Amniotic epithelial cell (primary cell): ENCODE results near the gene LLPH.

ENCODE experiments used
- DNase-seq: peaks from one replicate; pipeline ENCODE4 v3.0.0-alpha.2; 2010; ENCODE audit warnings: low read depth

The LLPH gene

DNA sequence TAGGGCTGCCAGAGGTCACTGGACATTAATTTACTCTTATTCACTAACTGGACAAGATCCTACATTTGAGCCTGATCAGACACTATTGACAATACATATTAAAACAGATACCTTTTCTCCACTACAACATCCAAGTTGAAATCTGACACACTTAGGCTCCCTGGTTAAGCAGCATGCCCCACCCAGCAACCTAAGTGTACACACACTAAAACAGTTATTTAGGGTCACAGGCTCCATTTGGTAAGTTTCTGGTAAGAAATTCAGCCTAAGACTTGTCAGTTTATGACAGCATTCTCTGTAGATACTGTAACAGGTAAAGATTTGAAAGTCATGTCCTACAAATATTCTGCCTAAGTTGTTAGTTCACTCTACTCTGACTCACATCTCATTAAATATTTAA is 12.3 kb upstream of the LLPH start:
- DNase-seq, result no peak

GRCh38 chr12:66141299-66141698 is 10.7 kb upstream of the LLPH start:
- no peak for DNase-seq

DNA sequence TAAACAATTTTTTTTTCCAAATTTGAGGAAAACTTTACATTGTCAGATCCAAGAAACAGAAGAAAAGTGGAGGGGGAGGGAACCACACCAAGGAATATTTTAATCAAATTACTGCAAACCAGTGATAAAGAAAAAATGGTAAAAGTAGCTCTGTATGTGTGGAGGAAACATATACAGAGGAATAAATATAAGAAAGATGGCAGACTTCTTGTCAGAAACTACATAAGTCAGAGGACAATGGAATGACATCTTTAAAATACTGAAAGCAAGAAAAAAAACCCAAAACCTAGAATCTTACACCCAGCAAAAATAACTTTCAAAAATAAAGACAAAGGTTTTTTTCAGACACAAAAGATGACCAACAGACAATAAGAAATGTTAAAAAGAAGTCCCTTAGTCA is 10.2 kb upstream of the LLPH start:
- DNase-seq, result peak; percentile 33

GRCh38 chr12:66139328-66139727 is 8.8 kb upstream of the LLPH start:
- DNase-seq, result no peak

DNA sequence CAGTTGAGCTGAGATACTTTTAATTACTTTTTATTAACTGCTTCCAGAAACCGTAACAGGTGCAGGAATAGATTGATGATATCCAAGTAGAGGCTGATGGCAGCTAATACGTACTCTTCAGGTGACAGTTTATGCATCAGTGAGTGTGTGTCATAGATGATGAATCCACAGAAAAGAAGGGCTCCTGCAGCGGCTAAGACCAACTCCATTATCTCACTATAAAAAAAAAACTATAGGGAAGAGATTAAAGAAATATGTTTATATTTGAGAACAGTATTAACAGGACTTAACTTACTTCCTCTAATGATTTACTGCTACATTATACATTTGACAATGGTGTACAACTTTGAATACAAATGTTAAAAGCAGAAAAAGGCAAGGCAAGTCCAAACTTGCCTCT is 7.4 kb upstream of the LLPH start:
- DNase-seq, result no peak

GRCh38 chr12:66132408-66132807 is 1.9 kb upstream of the LLPH start:
- DNase-seq, result peak; percentile 92

GRCh38 chr12:66131067-66131688 is 628 bp upstream of the LLPH start:
- no peak for DNase-seq

- DNase-seq, result peak; percentile 38
These were observed 650 bp downstream of the LLPH start for GRCh38 chr12:66129934-66130266.

- peak; percentile 98 for DNase-seq
These were observed 2.9 kb downstream of the LLPH start for GRCh38 chr12:66127650-66128049.

- DNase-seq, result no peak
These were observed 10.1 kb downstream of the LLPH start for GRCh38 chr12:66120477-66120876.

DNA sequence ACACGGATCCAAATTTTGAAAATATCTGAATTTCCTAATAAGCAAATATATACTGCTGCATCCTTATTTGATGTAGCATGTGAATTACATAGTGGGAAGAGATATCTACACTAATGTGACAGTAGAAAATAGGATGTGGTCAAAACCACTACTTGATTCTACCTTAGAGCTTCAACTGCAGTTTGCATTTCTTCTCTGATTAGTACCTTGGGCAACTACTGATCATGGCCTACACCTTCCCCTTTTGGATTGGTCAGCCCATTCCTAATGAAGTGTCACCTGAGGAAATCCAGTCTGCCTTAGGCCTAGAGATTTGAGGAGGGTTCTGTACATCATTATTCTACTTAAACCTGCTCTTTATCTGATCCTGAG is 10.7 kb downstream of the LLPH start:
- DNase-seq, result no peak

DNA sequence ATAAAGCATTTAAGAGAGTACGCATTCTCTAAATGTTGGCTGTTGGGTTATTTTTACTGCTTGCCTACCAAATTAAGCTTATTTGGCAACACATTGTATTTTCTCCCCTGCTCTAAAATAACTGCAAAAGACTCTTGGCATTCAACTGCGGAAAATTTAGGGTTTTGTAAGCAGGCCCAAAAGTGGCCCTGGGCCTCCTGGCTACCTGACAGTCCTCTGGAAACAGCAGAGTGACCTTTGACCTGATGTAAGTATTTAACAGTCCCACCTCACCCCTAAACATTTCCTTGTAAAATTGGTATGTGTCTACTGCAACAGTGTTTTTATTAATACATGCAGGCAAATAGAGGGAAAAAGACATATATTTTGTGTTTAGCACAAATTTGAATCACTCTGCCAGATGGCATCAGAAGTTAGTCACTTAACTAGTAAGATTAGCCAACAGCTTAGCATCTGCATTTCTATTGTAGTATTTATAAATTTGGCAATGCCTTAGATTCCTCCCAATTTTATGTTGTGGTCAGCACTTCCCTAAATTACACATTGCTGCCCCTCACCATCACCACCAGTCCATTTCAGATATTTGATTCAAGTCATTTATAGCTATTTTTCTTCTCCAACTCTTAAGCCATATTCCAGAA is 11.2 kb downstream of the LLPH start:
- DNase-seq, result no peak

DNA sequence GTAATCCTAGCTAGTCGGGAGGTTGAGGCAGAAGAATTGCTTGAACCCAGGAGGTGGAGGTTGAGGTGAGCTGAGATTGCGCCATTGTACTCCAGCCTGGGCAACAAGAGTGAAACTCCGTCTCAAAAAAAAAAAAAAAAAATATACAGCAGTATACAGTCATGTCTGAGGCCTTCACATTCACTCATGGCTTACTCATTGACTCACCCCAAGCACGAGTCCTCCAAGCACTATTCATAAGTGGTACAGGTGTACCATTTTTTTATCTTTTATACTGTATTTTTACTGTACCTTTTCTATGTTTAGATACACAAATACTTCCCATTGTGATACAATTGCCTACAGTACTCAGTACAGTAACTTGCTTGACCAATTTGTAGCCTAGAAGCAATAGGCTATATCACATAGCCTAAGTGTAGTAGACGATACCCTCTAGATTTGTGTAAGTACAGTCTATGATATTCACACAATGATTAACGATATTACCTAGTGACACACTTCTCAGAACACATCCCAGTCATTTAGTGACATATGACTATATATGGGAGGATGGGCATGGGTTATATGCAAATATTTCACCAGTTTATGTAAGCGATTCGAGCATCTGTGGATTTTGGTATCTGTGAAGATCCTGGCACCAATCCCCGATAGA is 12.2 kb downstream of the LLPH start:
- peak; percentile 65 for DNase-seq

- no peak for DNase-seq
These were observed 13.3 kb downstream of the LLPH start for GRCh38 chr12:66117242-66117641.

DNA sequence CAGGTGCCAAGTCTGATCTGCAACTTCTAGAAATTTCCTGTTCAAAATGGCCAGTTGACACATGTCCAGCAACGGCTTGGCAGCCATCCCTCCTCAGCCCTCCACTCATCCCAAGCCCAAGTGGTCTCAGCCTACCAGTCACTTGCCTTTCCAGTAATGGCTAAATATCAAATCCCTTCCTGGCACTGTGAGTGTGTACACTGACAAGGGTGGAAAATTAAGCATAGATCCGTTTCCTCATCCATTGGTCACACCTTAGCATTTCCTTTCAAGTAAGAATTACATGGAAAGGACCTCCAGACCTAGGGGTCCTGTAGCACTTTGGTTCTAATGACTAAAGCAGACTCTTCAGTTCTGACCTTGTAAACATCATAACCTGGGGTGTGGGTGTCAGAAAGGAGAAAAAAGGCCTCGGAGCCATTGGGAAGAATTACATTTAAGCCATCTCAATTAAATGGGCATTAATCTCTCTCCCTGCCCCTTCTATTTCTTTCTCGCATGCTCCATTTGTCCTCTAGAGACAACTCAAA is 15.4 kb downstream of the LLPH start:
- DNase-seq, result no peak

DNA sequence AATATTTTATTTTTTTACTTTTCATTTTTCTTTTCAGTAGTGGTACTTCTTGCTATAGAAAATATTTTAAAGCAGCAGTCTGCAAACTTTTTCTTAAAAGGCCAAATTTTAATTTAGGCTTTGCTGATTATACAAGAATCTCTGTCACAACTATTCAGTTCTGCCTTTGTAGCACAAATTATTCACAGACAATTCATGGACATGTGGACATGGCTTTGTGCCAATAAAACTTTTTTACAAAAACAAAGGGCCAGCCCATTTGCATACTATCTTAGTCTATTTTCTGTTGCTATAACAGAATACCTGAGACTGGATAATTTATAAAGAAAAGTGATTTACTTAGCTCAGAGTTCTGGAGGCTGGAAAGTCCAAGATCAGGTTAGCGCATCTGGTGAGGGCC is 17.1 kb downstream of the LLPH start:
- DNase-seq, result no peak

GRCh38 chr12:66111605-66112004 is 18.9 kb downstream of the LLPH start:
- DNase-seq, result peak; percentile 91

DNA sequence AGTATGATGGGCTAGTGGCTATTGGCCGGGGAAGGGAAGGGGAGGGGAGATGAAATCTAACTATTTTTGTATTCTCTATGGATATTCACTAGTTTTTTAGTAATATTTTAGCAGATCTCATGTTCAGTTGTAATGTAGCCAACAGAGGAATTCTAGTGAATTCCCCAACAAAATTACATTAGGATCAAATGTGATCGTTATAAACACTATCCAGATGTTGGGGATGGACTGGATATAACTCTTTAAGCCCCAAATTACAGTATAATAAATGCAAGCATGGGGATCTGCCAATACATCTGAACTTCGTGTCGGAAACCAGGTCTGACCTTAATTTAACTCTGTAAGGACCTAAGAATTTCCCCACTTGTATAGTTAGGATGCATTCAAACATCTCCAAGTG is 21.5 kb downstream of the LLPH start:
- no peak for DNase-seq

DNA sequence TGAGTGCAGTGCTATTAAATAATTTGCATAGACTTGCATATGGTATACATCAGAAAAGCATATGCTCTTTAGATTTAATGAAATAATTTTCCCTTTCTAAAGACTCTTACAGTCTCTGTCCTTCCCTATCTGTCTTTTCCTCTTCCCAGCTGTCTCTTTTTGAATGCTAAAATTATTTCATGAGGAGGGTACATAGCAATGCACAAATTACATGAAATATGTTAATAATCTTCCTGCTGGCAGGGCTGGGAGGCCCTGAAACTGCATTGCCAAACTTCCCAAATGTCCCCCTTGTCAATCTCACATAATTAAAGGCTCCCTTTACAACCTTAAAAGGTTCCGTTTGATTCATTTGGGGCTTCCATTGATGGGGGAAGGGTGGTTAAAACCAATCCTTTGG is 22.2 kb downstream of the LLPH start:
- no peak for DNase-seq

GRCh38 chr12:66107451-66107915 is 23.1 kb downstream of the LLPH start:
- DNase-seq, result peak; percentile 93

- no peak for DNase-seq
These were observed 27.3 kb downstream of the LLPH start for GRCh38 chr12:66103016-66103913.

GRCh38 chr12:66092559-66093269 is 37.8 kb downstream of the LLPH start:
- peak; percentile 50 for DNase-seq
